Measurements from ENCODE around the gene FER1L5.

FER1L5 gene

GRCh38 chr2:96618596-96619283 lies 23.8 kb upstream of the FER1L5 start:
- ChIA-PET POLR2A (ENCODE audit: low non-redundant PET) (no interaction called here), CTCF (interaction anchor here (0.6 to 0.7 kb wide), 2 partner anchors 119 to 272 kb away, joined by 6 to 8 read pairs; no protein-coding TSS in a partner anchor)
- peak overlapping the region; percentile 89 for H3K27ac ChIP-seq
- TF ChIP-seq CTCF (conservative IDR thresholded peaks at IDR 0.05; ENCODE audit: low read depth): no peak
- DNase-seq (ENCODE audit: low spot score): no peak

DNA sequence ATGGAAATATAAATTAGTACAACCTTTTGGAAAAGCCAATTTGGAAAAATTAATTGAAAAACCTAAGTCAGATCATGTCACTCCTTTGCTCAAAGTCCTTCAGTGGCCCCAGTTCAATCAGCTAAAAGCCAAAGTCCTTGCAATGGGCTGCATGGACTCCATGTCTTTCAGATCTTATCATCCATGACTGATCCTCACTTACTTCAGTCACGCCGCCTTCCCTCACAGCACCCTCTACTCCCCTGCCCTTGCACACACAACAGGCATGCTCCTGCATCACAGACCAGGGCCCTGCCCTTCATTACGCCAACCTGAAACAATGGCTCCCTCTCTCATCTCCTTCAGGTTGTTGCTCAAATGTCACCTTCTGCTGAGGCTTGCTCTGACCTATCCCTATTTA lies 20.0 kb upstream of the FER1L5 start:
- DNase-seq (ENCODE audit: low spot score): no peak
- ChIA-PET CTCF (interaction anchor here (0.7 kb wide), 1 partner anchor 162 kb away, joined by 3 read pairs; no protein-coding TSS in a partner anchor), POLR2A (ENCODE audit: low non-redundant PET) (no interaction called here)
- no peak overlapping the region for H3K27ac ChIP-seq
- TF ChIP-seq CTCF (conservative IDR thresholded peaks at IDR 0.05; ENCODE audit: low read depth): no peak

DNA sequence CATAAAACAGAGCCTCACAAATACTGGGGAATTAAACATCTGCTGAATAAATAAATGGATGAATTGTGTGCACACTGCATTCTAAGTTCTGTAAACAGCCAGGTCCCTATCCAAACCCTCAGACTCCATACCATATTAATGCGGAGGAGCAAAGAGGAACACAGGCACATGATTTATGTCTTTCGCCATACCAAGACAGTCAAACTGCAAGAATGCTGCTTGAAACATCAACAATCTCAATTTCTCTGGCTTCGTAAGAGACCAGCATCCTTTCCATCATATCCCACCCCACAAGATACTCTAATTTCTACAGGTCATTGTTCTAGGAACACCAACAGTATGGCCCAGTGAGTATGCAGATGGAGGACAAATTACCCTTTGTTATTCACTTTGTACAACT lies 19.4 kb upstream of the FER1L5 start:
- H3K27ac ChIP-seq: no peak overlapping the region
- no peak for TF ChIP-seq CTCF (conservative IDR thresholded peaks at IDR 0.05; ENCODE audit: low read depth)
- POLR2A ChIA-PET (ENCODE audit: low non-redundant PET): no interaction called here
- DNase-seq (ENCODE audit: low spot score): no peak
- CTCF ChIA-PET: no interaction called here

DNA sequence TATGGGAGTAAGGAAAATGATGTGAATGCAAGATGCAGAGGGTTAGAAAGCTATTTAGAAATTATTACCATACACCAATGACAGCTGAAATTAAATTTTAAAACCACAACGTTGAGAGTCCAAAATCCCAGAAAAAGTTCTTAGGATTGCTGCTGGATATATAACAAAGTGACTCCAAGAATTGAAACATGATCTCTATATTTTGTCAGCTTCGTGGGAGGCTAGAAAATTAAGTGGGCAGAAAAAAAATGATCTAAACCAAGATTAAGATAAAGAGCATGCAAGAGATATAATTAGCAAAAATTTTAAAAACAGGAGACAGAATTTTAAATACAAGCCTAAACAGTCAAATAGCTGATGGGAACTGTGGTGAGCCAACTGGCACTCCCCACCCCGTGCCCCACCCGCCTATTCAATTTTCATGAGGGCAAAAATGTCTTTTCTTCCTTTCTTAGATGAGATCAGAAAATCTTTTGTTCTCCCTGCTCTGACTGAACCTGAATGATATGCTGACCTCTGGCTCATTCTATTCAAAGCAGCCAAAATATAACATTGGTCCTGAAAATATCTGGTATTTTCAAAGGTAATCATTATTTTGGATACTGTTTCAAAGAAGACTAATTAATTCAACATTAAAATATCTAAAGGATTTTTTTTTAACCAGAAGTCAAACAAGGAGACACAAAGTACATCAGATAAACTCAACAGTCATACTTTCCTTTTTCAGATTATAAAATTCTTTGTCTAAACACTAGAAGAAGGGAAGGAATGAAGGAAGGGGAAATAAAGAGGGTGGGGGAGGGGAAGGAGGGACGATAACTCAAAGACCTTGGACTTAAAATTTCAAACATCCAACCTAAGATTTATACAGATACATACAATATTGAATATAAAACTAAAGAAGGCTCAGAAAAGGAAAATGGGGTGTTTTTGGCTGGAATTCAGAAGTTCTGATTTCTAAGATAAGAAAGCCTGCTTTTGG lies 16.7 kb upstream of the FER1L5 start:
- ChIA-PET CTCF (interaction anchor here (0.7 to 1.0 kb wide), 2 partner anchors 76 to 103 kb away, joined by 3 to 5 read pairs; no protein-coding TSS in a partner anchor), POLR2A (ENCODE audit: low non-redundant PET) (no interaction called here)
- H3K27ac ChIP-seq: no peak overlapping the region
- no peak for TF ChIP-seq CTCF (conservative IDR thresholded peaks at IDR 0.05; ENCODE audit: low read depth)
- peak; percentile 30 for DNase-seq (ENCODE audit: low spot score)

DNA sequence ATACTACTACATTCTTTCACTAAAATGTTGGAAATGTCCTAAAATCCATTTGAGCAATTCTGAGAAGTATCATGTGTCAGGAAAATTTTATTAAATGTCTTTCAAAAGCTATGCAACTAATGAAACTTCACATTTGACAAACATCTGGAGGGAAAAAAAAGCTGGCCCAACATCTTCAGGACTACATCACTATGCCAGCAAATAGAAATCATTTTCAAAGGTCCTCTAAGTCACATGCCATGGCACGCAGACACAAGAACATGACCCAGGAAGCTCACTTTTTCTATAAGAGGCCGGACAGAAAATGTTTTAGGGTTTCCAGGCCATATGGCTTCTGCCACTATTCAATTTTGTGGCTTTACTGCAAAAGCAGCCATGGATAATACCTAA lies 16.0 kb upstream of the FER1L5 start:
- no peak for DNase-seq (ENCODE audit: low spot score)
- H3K27ac ChIP-seq: no peak overlapping the region
- CTCF ChIA-PET: interaction anchor here (0.7 to 1.0 kb wide), 2 partner anchors 77 to 103 kb away, joined by 3 to 5 read pairs; no protein-coding TSS in a partner anchor
- POLR2A ChIA-PET (ENCODE audit: low non-redundant PET): no interaction called here
- no peak for TF ChIP-seq CTCF (conservative IDR thresholded peaks at IDR 0.05; ENCODE audit: low read depth)

DNA sequence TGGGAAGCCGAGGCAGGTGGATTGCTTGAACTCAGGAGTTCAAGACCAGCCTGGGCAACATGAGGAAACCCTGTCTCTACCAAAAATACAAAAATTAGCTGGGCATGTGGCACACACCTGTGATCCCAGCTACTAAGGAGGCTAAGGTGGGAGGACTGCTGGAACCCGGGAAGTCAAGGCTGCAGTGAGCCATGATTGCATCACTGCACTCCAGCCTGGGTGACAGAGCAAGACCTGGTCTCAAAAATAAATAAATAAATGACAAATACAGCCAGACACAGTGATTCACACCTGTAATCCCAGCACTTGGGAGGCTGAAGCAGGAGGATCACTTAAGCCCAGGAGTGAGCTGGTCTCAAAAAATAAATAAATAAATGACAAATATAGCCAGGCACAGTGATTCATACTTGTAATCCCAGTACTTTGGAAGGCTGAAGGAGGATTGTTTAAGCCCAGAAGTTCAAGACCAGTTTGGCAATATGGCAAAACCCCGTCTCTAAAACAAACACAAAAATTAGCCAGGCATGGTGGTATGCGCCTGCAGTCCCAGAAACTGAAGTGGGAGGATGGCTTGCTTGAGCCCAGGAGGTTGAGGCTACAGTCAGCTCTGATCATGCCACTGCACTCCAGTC lies 10.6 kb upstream of the FER1L5 start:
- H3K27ac ChIP-seq: no peak overlapping the region
- CTCF ChIA-PET: no interaction called here
- no peak for DNase-seq (ENCODE audit: low spot score)
- TF ChIP-seq CTCF (conservative IDR thresholded peaks at IDR 0.05; ENCODE audit: low read depth): no peak
- POLR2A ChIA-PET (ENCODE audit: low non-redundant PET): no interaction called here

Data from RWPE1 (cell line).